IMR-90 (cell line): ENCODE data around the gene MLST8. TPM values are rescaled to one million over a fixed set of nuclear protein-coding genes. Genes with fewer than 3 reads are reported as not detected.

Source experiments
- ATAC-seq: fragments of 200-7000 bp; cut with Tn5 transposase; 2 replicates; pipeline ENCODE4 v1.9.1; 2020; ENCODE audit warnings: low read depth, mild to moderate bottlenecking, moderate library complexity
- BruUV-seq: library from RNA; stranded (reverse); fragments of 400-500 nt; replicated peaks from 2 replicates; lab custom pipeline; 2021; lab: Mats Ljungman, UMichigan
- CTCF ChIA-PET: fragments of 300-600 bp; formaldehyde crosslinking; extraction: SDS; loops from one replicate; lab custom pipeline; 2021; ENCODE audit warnings: antibody characterized with exemption; lab: Yijun Ruan, JAX
- POLR2A ChIA-PET: fragments of 300-600 bp; sonication (Branson Sonifier 250); formaldehyde crosslinking; loops from one replicate; lab custom pipeline; 2022; ENCODE audit warnings: antibody characterized with exemption; ENCODE audit not compliant: unreplicated experiment; lab: Charles Lee
- DNase-seq: peaks from one replicate; pipeline ENCODE4 v3.0.0; 2013
- H2AFZ ChIP-seq: replicated peaks from 2 replicates; pipeline ENCODE3; 2013; ENCODE audit warnings: low read length, mild to moderate bottlenecking; ENCODE audit not compliant: poor library complexity
- H2AK5ac ChIP-seq: 2 replicates; pipeline ENCODE4 v1.6.1; 2013; ENCODE audit warnings: low read depth, low read length, inconsistent platforms
- H2AK9ac ChIP-seq: replicated peaks from 2 replicates; pipeline ENCODE3; 2013; ENCODE audit warnings: mild to moderate bottlenecking, low read depth, low read length, moderate library complexity; ENCODE audit not compliant: poor library complexity
- H2BK120ac ChIP-seq: 2 replicates; pipeline ENCODE4 v1.6.1; 2013; ENCODE audit warnings: low read depth, low read length, inconsistent platforms
- H2BK15ac ChIP-seq: 3 replicates; pipeline ENCODE4 v1.6.1; 2013; ENCODE audit warnings: low read depth, low read length, inconsistent platforms
- H2BK20ac ChIP-seq: 2 replicates; pipeline ENCODE4 v1.6.1; 2013; ENCODE audit warnings: low read depth, mild to moderate bottlenecking, inconsistent platforms, low read length, moderate library complexity
- H2BK5ac ChIP-seq: 2 replicates; pipeline ENCODE4 v1.6.1; 2013; ENCODE audit warnings: mild to moderate bottlenecking, low read depth, low read length, inconsistent platforms; ENCODE audit not compliant: poor library complexity, severe bottlenecking
- H3K14ac ChIP-seq: replicated peaks from 2 replicates; pipeline ENCODE4 v1.6.1; 2013; ENCODE audit warnings: low read depth, low read length, inconsistent platforms
- H3K18ac ChIP-seq: 2 replicates; pipeline ENCODE4 v1.6.1; 2013; ENCODE audit warnings: low read depth, low read length, control low read depth
- H3K23ac ChIP-seq: 2 replicates; pipeline ENCODE4 v1.6.1; 2013; ENCODE audit warnings: low read depth, low read length, inconsistent platforms
- H3K27ac ChIP-seq: 2 replicates; pipeline ENCODE4 v1.5.1; 2013; ENCODE audit warnings: mild to moderate bottlenecking, control low read depth, low read length; ENCODE audit not compliant: insufficient read depth
- H3K27me3 ChIP-seq: 2 replicates; pipeline ENCODE4 v1.6.1; 2013; ENCODE audit warnings: low read length; ENCODE audit not compliant: control insufficient read depth, insufficient read depth
- H3K36me3 ChIP-seq: 2 replicates; pipeline ENCODE4 v1.6.1; 2013; ENCODE audit warnings: low read length, mixed read lengths; ENCODE audit not compliant: control insufficient read depth, insufficient read depth
- H3K4ac ChIP-seq: 2 replicates; pipeline ENCODE4 v1.6.1; 2013; ENCODE audit warnings: low read depth, low read length, inconsistent platforms
- H3K4me1 ChIP-seq: 2 replicates; pipeline ENCODE4 v1.6.1; 2013; ENCODE audit warnings: low read length, mixed read lengths; ENCODE audit not compliant: control insufficient read depth, insufficient read depth
- H3K4me2 ChIP-seq: 2 replicates; pipeline ENCODE4 v1.6.1; 2013; ENCODE audit warnings: low read depth, mild to moderate bottlenecking, control low read depth, low read length, moderate library complexity
- H3K4me3 ChIP-seq: 2 replicates; pipeline ENCODE4 v1.5.1; 2013; ENCODE audit warnings: low read depth, mild to moderate bottlenecking, control low read depth, low read length, moderate library complexity; ENCODE audit not compliant: insufficient read depth
- H3K56ac ChIP-seq: 2 replicates; pipeline ENCODE4 v1.6.1; 2013; ENCODE audit warnings: low read length, inconsistent platforms; ENCODE audit not compliant: insufficient read depth; ENCODE audit errors: extremely low read depth
- H3K79me1 ChIP-seq, 2 experiments: 2 replicates each; pipeline ENCODE4 v1.6.1; 2013; ENCODE audit warnings: low read length in 2 of 2, inconsistent platforms in 1 of 2, low read depth in 1 of 2
- H3K9ac ChIP-seq: 2 replicates; pipeline ENCODE4 v1.6.1; 2013; ENCODE audit warnings: low read depth, low read length, control low read depth
- H3K9me1 ChIP-seq: 2 replicates; pipeline ENCODE4 v1.6.1; 2013; ENCODE audit warnings: low read length, inconsistent platforms; ENCODE audit not compliant: insufficient read depth
- H3K9me3 ChIP-seq: 2 replicates; pipeline ENCODE4 v1.6.1; 2013; ENCODE audit warnings: low read length; ENCODE audit not compliant: control insufficient read depth, insufficient read depth
- H4K20me1 ChIP-seq: 2 replicates; pipeline ENCODE4 v1.6.1; 2013; ENCODE audit warnings: low read length, inconsistent platforms; ENCODE audit not compliant: insufficient read depth
- H4K5ac ChIP-seq: 2 replicates; pipeline ENCODE4 v1.6.1; 2013; ENCODE audit warnings: mild to moderate bottlenecking, low read depth, low read length, control low read depth
- H4K8ac ChIP-seq, 2 experiments: 2 replicates each; pipeline ENCODE4 v1.6.1; 2013; ENCODE audit warnings: low read depth in 2 of 2, low read length in 2 of 2, control low read depth in 1 of 2, inconsistent platforms in 1 of 2
- H4K91ac ChIP-seq: 2 replicates; pipeline ENCODE4 v1.6.1; 2013; ENCODE audit warnings: low read depth, low read length, inconsistent platforms; ENCODE audit not compliant: insufficient read depth
- CHD1 ChIP-seq: IDR thresholded peaks from 2 replicates; pipeline ENCODE4 v1.6.1; 2012; ENCODE audit warnings: low read depth, low read length, improper control_type of control experiment
- MAFK ChIP-seq: IDR thresholded peaks from 2 replicates; pipeline ENCODE4 v1.6.1; 2012; ENCODE audit warnings: low read depth, low read length, improper control_type of control experiment
- MAZ ChIP-seq: IDR thresholded peaks from 2 replicates; pipeline ENCODE4 v1.6.1; 2012; ENCODE audit warnings: low read depth, mild to moderate bottlenecking, low read length, improper control_type of control experiment, moderate library complexity, borderline replicate concordance
- MXI1 ChIP-seq: IDR thresholded peaks from 2 replicates; pipeline ENCODE4 v1.6.1; 2012; ENCODE audit warnings: low read depth, mild to moderate bottlenecking, low read length, moderate library complexity, borderline replicate concordance
- NFE2L2 ChIP-seq: fragments of 150-350 bp; IDR thresholded peaks from 2 replicates; pipeline ENCODE4 v1.6.1; 2016; ENCODE audit warnings: low read depth, mild to moderate bottlenecking, low read length
- RCOR1 ChIP-seq: IDR thresholded peaks from 2 replicates; pipeline ENCODE4 v1.6.1; 2012; ENCODE audit warnings: mild to moderate bottlenecking, low read length, improper control_type of control experiment; ENCODE audit not compliant: insufficient replicate concordance
- whole genome bisulfite sequencing, 2 experiments: methylation state at CpG; one replicate each; pipeline versions ENCODE4 v1.1.5 to v1.1.7; 2013; ENCODE audit warnings: missing lambda C conversion rate in 2 of 2; ENCODE audit not compliant: insufficient read length in 1 of 2; ENCODE audit errors: extremely low coverage in 2 of 2; 5-methylcytosine and 5-hydroxymethylcytosine counted together
- dilution Hi-C: fragments of 300-500 bp; cut with HindIII; formaldehyde crosslinking; loops from one replicate; pipeline ENCODE4 v1.14.3; 2018; ENCODE audit warnings: low sequenced_read_pairs; ENCODE audit not compliant: unreplicated experiment
- in situ Hi-C: fragments of 300-500 bp; cut with MboI; formaldehyde crosslinking; loops from 3 replicates; pipeline ENCODE4 v1.14.3; 2019; ENCODE audit warnings: low sequenced_read_pairs, inconsistent platforms, mixed read lengths
- intact Hi-C: fragments of 100-400 bp; cut with micrococcal nuclease; formaldehyde crosslinking; loops from 2 replicates; pipeline ENCODE4 v1.10.0; 2022
- polyA plus RNA-seq, 3 experiments: library from polyadenylated mRNA; depleted of rRNA; stranded (reverse); fragments of >200 nt; gene quantifications; 2 replicates each; pipeline ENCODE4 v1.2.3, GENCODE V29; 2012; ENCODE audit warnings: low replicate concordance in 1 of 3
- total RNA-seq: library from RNA; depleted of rRNA; stranded (reverse); fragments of >200 nt; gene quantifications from 2 replicates; pipeline ENCODE4 v1.2.3, GENCODE V29; 2012

Gene MLST8
- total and polyA plus RNA-seq, 2 of the 4 experiments (the other 2 are of a cell fraction), result 34.4 to 93.7 TPM

DNA sequence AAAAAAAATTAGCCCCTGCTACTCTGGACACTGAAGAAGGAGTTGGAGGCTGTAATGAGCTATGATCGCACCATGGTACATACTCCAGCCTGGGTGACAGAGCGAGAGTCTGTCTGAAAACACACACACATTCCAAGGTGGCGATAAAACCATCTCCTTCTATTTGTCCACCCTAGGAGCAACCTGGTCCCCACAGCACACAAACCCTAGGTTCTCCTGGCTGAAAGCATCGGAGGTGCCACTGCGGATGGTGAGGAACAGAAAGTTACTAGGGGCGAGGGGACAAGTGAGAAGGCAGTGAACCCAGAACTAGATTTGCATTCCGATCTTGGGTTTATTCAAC lies 47.5 kb downstream of the MLST8 start:
- peaks cover 9% of the 10 kb centered on the region for H3K4me1 ChIP-seq
- no peak overlapping the region for H3K4ac ChIP-seq
- H3K9ac ChIP-seq, result no peak overlapping the region
- no peaks in the 10 kb centered on the region for H3K27me3 ChIP-seq
- H3K9me3 ChIP-seq, result no peaks in the 10 kb centered on the region
- ATAC-seq (no peak), DNase-seq (no peak)
- H4K8ac ChIP-seq, result no peak overlapping the region
- no peak overlapping the region for H3K27ac ChIP-seq
- no peak overlapping the region for H2AK5ac ChIP-seq
- 0 out of 2 replicates have a peak, but pooled peaks cover 2% of the 10 kb centered on the region for H3K9me1 ChIP-seq
- no peak overlapping the region for H2BK120ac ChIP-seq
- H2BK5ac ChIP-seq, result no peak overlapping the region
- H3K18ac ChIP-seq, result no peak overlapping the region
- no peak overlapping the region for H2AK9ac ChIP-seq
- intact Hi-C loops, result no loop called here
- H3K36me3 ChIP-seq, result peaks cover 40% of the 10 kb centered on the region
- CTCF ChIA-PET, result no interaction called here
- H4K5ac ChIP-seq, result no peak overlapping the region
- no peak overlapping the region for H3K4me2 ChIP-seq
- POLR2A ChIA-PET, result no interaction called here
- H3K4me3 ChIP-seq, result no peak overlapping the region
- no peak overlapping the region for H3K23ac ChIP-seq
- H3K79me1 ChIP-seq, result peaks cover 21 to 50% of the 10 kb centered on the region in 2 experiments
- WGBS, 2 experiments, result no CpG with 5 or more reads among the region's 7 CpGs
- no peak overlapping the region for H3K56ac ChIP-seq
- BruUV-seq, result no TSS peak
- H2AFZ ChIP-seq, result no peak overlapping the region
- in situ Hi-C loops, result loop anchor here (10.0 kb wide), 1 partner anchor 252 kb away; no protein-coding TSS in a partner anchor
- no peak overlapping the region for H2BK15ac ChIP-seq
- TF ChIP-seq NFE2L2 (no peak), RCOR1 (no peak), CHD1 (no peak), MAZ (no peak), MAFK (no peak), MXI1 (no peak)
- no peak overlapping the region for H4K91ac ChIP-seq
- H2BK20ac ChIP-seq, result no peak overlapping the region
- peaks cover 29% of the 10 kb centered on the region for H4K20me1 ChIP-seq
- dilution Hi-C loops, result no loop called here
- H3K14ac ChIP-seq, result no peak overlapping the region
